GM19351 (cell line): ENCODE measurements around the gene CDC42EP5.
"Not testable (repeated sequence)": the region's sequence is repeated elsewhere in the genome, so short reads cannot be mapped to it uniquely, and the experiment has no call there.

Experiments used
- ATAC-seq: cut with Tn5 transposase; IDR thresholded peaks from one replicate; pipeline ENCODE4 v1.9.1; 2021; ENCODE audit warnings: mild to moderate bottlenecking, moderate library complexity; ENCODE audit not compliant: unreplicated experiment

The CDC42EP5 gene

DNA sequence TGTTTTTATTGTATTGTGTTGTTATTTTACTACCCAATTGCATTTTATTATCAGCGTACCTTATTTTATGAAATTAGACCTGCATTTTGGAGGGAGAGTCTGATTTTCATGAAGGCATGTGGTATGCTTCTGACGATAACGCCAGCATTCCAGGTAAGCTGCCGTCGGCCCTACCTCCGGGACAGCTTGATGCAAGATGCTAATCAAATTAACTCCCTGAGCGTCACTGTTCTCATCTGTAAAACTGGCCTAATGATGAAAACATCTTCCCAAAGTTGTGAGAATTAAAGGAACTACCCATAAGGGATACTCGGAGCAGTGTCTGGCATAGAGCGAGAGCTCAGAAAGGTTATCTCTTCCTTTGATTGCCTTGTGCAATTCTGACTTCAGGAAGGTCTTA is 16.7 kb upstream of the CDC42EP5 start:
- ATAC-seq: no peak

DNA sequence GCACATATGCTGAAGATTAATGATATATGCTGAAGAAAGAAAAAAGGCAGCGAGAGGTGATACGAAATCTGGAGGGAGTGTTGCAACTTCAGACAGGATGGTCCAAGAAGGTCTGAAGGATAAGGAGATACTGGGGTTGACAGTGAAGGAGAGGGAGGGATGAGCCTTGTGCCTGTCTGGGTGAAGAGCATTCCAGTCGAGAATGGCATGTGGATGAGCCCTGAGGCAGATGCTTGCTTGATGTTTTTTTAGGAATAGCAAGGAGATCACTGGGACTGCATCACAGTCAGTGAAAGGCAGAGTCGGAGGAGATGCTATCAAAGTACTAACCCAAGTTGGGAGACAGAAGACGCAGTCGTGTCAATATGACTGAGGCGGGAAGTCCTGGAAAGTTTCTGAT is 16.2 kb upstream of the CDC42EP5 start:
- ATAC-seq: no peak

DNA sequence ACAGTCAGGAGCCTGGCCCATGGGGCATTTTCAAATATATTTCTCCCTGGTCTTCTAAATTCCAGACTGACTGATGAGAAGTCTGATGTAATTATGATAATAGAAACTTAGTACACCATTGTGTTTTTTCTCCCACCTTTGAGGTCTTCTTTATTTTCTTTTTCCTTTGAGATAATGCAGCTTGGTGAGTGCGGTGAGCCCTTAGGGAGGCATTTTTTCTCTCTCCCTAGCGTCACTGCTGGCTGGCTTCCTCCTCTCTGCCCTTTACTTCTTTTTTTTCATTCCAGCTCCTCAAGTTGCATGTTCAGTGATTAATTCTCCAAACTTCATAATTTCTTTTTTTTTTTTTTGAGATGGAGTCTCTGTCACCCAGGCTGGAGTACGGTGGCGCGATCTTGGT is 12.8 kb upstream of the CDC42EP5 start:
- no peak for ATAC-seq

DNA sequence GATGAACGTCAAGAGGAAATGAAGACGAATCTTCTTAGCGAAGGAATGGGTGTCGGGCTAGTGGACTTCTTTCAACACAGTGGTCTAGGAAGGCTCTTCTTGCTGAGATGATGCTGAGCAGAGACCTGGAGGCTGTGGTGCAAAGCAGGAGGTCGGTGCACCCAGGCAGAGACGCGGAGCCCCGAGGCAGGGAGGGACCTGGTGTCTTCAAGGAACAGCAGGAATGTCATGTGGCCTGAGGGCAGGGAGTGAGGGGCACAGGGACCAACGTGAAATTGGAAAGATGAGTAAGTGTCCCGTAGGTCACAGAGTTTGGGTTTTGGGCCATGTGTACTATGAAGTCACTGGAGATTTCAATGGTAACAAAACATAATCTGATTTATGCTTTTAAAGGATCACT is 11.4 kb upstream of the CDC42EP5 start:
- ATAC-seq: no peak

DNA sequence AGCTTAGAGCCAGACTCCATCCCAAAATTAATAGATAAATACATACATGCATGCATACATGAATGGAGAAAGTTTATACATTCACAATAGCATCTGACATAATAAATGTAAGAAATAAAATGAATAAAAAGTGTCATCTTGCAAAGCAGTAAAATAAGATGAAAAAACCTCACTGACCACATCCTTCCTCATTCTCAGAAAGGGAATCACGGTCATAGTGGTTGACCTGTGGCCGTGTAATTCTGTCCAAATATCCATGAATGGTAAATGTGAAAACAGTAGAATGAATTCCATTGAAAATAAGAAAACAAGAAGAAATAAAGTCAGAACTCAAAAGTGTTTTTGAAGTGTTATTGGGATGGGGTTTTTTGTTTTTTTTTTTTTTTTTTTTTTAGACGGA is 9.8 kb upstream of the CDC42EP5 start:
- ATAC-seq: no peak

DNA sequence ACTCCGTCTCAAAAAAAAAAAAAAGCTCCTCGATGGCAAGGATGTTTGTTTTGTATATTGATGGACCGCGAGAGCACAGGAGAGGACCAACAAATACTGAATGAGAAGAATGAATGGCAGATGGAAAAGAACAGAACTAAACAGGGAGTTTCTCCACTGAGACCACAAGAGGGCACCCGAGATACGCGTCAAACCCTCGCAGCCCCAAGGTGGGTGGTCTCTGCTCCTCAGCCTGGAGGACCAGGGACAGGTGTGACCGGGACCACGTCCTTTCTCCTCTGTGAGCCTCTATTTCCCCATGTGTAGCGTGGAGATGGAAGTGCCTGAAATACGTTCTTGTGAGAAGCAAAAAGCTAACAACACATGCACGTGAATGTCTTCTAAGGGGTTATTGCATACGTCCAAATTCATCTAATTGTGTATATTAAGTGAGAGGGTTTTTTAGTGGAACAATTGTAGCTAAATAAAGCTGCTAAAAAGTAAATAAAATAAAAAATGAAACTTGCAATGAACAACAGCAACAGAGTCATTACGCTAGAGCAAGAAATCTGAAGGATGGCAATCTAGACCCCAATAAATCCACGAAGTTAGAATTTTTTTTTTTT is 8.3 kb upstream of the CDC42EP5 start:
- no peak for ATAC-seq

DNA sequence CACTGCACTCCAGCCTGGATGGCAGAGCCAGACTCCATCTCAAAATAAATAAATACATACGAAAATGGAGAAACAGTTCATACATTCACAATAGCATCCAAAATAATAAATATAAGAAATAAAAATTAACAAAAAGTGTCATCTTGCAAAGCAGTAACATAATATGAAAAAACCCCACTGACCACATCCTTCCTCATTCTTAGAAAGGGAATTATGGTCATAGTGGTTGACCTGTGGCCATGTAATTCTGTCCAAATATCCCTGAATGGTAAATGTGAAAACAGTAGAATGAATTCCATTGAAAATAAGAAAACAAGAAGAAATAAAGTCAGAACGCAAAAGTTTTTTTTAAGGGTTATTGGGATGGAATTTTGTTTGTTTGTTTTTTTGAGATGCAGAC is 7.0 kb upstream of the CDC42EP5 start:
- ATAC-seq: no peak

DNA sequence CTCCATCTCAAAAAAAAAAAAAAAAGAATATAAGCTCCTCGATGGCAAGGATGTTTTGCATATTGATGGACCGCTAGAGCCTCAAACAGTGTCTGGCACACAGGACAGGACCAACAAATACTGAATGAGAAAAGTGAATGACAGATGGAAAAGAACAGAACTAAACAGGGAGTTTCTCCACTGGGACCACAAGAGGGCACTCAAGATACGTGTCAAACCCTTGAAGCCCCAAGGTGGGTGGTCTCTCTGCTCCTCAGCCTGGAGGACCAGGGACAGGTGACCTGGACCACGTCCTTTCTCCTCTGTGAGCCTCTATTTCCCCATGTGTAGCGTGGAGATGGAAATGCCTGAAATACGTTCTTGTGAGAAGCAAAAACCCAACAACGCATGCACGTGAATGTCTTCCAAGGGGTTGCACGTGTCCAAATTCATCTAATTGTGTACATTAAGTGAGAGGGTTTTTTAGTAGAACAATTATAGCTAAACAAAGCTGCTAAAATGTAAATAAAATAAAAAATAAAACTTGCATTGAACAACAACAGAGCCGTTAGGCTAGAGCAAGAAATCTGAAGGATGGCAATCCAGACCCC is 5.7 kb upstream of the CDC42EP5 start:
- no peak for ATAC-seq

DNA sequence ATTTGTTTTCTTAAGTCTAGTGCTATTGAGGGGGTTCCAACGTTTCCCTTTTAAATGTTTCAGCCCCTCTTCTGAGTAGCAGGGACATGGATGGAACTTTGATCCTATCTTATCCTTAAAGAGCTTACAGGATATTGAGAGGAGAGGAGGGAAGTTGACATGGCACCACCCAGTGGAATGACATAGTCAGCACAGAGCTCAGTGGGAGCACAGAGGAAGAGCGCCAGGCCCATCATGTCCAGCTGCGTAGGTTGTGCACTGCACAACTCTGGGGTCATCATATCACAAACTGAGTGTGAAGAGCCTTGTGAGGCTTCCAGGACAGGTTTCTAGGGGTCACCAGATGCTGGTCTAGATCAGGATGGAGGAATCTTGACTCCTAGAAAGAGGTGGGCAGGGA is 4.6 kb upstream of the CDC42EP5 start:
- no peak for ATAC-seq

DNA sequence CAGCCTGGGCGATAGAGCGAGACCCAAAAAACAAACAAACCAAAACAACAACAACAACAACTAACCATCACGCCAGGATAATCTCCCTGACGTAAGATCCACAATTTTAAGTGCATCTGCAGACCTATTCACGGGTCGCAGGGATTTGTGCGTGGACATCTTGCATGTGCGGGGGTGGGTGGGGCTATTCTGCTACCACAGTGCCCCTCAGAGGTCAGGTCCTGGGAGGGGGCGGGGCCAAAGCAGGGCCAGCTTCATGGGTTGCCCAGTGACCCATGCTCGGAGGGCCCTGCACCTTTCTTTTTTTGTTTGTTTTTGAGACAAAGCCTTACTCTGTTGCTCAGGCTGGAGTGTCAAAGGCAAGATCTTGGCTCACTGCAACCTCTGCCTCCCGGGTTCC is 2.6 kb upstream of the CDC42EP5 start:
- ATAC-seq: no peak

DNA sequence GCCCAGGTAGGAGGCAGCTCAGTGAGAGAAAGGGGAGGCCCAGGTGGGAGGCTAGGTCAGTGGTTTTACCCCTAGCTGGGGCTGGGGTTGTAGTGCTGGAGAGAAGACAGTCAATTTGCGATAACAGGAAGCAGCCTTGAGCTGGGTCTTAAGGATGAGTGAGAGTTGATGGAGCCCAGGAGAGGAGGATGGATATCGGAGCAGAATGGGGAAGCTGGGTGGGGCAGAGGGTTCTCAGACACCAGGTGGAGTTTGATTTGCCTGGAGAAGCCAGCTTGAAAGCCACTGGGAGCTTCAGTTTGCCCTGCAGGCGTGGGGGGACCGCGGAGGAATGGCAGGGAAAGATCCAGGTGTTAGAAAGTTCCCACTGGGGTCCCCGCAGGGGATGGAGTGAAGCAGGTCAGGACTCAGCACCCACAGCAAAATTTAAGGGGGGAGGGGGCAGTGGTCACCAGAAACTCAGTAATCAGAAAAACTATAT is 836 bp upstream of the CDC42EP5 start:
- ATAC-seq: no peak

DNA sequence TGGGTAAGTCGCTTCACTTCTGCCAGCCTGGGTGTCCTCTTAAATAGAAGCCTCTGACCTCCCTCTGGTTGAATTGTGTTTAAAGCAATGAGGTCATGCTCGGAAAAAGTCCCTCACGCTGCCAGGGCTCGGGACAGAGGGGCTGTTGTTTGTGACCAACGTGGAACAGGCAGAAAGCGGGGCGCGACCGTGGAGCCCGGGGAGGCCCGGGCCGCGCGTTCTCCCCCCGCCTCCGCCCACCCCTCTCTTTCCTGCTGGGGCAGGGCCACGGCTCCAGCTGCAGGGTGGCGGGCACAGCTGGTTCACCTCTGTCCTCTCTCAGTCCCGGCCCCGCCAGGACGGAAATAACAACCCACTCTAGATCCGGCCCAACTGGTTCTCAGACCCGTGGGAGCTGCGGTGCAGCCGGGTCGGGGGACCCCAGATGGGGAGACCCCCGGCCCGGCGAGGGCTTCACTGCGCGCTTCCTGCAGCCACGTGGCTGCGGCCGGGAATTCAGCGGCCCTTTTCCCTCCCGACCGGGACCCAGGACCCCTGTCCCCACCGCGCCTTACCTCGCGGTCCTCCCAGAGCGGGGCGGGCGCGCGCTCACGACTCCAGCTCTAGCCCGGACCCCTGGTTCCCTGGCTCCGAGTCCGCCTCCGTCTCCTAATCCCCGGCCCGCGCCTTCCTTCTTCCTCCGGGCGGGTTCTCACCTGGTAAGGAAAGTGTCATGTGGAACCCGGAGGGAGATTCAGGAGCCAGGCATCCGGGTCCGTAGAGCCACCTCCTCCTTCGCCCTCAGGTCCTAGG is 1.9 kb downstream of the CDC42EP5 start:
- ATAC-seq: no peak

DNA sequence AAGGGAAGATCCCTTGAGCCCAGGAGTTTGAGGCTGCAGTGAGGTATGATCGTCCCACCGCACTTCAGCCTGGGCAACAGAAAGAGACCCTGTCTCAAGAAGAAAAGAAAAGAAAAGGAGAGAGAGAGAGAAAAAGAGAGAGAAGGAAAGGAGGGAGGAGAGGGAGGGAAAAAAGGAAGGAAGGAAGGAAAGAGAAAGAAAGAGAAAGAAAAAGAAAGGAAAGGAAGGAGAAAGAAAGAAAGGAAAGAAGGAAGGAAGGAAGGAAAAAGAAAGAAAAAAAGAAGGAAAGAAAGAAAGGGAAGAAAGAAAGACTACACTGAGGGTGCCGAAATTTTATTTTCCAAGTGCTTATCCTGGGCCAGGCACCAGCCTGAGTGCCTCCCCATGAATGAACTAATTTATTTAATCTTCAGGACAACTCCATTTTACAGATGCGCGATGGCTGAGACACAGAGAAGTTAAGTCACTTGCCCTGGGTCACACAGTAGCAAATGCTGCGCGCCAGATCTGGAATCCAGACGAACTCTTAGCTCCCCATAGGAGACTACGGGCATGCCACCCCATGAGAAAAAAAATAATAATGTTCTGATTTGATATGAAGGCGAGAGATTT is 2.7 kb downstream of the CDC42EP5 start:
- no peak for ATAC-seq

DNA sequence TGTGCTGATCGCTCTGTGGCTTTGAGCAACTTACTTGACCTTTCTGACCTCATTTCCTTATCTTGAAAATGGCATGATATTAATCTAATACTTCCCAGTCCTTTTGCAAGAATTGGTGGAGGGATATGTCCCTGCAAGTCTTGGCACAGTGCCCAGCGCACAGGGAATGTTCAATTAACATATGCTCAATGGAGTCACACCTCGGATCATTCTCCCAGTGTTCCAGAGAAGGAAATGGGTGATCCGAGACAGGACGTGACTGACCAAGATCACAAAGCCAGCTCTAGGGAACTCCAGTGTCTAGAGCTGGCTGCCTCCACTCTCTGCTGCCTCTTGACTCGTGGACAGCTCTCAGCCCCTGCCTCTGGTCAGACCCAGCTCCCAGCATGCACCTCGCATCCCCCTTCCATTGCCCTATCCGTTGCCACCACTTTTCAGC is 3.6 kb downstream of the CDC42EP5 start:
- no peak for ATAC-seq

DNA sequence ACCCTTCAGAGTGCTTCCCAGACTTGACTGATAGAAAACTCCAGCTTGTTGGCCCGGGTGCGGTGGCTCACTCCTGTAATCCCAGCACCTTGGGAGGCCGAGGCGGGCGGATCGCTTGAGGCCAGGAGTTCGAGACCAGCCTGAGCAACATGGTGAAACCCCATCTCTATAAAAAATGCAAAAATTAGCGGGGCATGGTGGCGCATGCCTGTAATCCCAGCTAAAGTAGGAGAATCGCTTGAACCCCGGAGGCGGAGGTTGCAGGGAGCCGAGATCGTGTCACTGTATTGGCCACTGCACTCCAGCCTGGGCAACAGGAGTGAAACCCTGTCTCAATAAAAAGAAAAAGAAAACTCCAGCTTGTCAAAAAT is 7.0 kb downstream of the CDC42EP5 start:
- ATAC-seq: not testable (repeated sequence)

DNA sequence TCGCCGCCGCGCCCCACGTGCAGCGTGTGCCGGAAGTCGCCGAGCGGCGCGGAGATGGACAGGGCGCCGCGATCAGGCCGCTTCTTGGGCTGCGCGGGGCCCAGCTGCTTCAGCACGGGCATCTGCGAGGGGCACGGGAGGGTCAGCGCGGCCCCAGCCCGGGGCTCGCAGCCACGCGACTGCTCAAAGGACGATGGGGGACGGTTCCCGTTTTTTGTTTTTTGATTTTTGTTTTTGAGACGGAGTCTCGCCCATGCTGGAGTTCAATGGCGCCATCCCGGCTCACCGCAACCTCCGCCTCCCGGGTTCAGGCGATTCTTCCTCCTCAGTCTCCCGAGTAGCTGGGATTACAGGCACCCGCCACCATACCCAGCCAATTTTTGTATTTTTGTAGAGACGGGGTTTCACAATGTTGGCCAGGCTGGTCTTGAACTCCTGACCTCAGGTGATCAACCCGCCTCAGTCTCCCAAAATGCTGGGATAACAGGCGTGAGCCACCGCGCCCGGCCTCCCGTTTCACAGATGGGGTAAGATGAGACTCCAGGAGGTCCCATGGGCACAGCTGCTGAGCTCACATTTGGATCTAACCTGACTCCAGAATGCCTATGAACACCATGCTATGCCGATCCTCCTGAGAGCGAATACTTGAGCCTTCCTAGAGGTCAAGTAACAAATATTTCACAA is 7.5 kb downstream of the CDC42EP5 start:
- ATAC-seq: no peak

DNA sequence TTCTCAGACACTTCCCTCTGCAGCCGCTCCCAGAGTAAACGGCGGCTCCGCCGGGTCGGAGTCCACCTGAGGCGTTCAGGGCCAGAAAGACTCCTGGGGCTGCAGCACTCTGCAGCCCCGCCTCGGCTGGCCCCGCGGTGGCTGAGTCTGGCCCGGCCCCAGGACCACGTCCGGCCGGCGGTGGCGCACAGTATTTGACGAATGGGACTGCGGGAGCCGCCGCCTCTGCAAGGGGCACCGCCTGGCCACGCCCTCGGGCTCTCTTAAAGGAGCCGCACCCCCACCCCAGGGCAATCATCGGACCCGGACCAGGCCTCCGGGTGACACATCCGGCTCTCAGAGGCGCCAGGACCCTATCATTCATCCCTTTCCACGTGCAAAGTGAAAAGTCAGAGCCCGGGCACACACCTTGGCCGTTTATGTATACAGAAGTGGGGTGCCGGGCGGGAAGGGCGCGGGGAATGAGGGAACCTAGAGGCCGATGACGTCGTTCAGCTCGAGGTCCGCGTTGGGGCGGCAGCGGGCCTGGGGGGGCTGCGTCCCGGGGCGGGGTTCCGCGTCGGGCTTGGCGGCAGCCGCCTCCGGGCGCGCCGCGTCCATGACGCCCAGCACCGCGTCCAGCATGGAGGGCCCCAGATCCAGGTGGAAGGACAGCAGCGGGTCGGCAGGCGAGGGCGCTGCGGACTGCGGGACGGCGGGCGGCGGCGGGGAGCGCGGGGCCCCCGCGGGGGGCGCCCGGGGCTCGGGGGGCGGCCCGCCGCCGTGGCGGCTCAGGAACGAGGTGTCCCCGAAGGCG is 8.3 kb downstream of the CDC42EP5 start:
- ATAC-seq: peak; percentile 42

DNA sequence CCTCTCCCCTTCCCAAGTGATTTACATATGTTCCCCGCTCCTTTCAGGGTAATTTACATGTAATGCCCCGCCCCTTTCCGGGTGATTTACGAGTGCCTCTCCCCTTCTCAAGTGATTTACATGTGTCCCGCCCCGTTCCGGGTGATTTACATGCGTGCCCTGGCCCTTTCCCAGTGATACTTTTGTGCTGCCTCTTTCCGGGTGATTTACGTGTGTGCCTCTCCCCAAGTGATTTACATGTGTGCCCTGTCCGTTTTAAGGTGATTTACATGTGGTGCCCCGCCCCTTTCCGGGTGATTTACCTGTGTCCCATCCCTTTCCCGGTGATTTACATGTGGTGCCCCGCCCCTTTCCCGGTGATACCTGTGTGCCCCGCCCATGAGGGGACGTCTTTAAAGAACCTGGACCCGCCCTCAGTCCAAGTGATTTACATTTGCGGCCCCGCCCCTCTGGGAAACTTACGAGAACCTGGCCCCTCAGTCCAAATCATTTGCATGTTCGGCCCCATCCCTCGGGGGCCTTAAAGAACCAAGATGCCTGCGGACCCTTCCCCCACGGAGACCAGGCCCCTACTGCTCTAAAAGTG is 9.0 kb downstream of the CDC42EP5 start:
- ATAC-seq: peak; percentile 47

DNA sequence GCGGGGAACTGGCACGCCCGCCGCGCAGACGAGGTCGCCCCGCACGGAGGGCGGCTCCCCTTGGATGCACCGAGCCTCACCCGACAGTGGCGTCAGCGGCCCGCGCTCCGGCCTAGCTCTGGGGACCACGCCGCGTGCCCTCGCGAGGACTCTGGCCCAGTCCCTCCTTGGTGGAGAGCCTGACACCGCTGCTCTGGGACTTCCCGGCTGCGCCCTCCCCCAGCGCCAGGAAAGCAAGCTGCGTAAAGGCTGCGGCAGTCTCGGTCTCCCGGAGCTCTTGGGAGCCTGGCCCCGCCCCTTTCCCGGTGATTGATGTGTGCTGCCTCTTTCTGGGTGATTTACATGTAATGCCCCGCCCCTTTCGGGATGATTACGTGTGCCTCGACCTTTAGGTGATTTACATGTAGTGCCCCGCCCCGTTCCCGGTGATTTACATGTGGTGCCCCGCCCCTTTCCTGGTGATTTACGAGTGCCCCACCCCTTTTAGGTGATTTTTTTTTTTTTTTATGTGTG is 9.5 kb downstream of the CDC42EP5 start, which contains the start of gene LENG9:
TSS of gene LENG9 (minus strand) at position 248 of the 513 bp plus-strand sequence. CDS start 252 bp downstream, outside the sequence.
- peak; percentile 52 for ATAC-seq
